NCI-H524 treated with DMSO at 0.1 percent for 48 hours (cell line): ENCODE results near the gene CLIP3.

Experiments
- DNase-seq: peaks from one replicate; lab custom pipeline; 2025; lab: John Stamatoyannopoulos, UW

Gene CLIP3

DNA sequence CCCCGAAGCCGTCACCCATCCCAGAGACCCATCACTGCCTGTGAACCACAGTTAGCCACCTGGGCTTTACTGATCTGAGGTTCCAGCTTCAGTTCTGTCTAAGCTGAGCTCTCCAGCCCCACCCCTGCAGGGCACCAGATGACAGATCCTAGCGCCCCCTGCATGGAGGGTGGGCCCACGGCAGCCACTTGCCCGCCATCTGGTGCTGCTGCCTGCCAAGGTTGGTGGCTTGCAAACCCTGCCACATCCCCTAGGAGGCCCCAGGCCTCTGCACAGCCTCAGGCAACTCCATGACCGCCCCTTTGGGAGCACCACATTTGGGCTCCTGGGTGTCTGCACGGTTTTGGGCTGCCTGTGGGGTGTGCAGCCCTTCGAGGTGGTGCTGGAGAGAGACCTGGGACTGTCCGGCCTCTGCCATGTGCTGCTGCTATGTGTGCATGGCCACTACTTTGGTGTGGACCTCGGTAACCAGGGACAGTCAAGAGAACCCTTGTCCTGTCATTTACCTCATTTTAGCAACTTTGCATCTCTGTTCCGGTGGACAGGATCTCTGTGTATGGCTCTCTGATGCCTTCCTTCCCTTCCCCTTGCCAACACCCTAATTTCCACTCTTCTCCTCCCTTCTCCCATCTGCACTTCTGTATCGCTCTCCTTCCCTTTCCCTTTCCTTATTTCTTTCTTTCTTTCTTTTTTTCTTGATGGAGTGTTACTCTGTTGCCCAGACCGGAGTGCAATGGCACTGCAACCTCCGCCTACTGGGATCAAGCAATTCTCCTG lies 55.0 kb downstream of the CLIP3 start:
- DNase-seq = peak; percentile 80

DNA sequence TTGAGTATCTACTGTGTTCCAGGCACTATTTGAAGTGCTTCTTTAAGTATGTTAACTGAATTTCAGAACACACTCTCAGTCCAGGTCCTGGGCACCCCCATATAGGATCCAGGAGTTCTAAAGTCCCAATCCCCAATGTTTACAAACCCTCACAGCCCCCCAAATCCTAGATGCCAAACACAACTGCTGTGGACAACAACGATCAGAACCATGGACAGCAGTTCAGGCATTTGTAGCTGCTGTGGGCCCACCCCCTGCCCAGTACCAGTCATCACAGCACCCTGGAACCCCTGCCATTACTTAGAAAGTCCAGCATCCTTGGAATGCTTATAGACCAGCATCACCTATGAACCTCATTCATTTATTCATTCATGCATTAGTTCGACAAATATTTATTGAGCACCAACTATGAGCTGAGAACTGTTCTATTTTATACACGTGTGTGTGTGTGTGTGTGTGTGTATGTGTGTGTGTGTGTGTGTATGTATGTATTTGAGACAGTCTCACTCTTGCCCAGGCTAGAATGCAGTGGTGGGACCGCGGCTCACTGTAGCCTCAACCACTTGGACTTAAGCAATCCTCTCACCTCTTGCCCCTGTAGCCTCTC lies 57.0 kb downstream of the CLIP3 start:
- DNase-seq = no peak

DNA sequence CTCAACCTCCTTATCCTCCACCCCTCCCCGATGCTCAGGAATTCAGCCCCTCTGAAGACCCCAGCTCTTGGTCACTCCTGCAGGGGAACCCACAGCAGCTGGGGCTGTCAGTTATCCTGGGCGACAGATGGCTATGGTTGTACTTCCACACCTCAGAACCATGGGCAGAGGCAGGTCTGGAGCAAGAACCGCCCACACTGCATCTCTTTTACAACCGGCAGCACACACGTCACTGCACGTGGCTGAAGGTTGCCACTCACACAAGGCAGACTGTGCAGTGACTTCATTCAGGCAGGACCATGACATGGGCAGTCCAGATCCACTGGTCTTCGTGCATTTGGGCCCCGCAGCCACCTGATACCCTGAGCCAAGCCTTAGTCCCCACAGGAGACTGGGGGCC lies 59.2 kb downstream of the CLIP3 start:
- peak; percentile 83 for DNase-seq

DNA sequence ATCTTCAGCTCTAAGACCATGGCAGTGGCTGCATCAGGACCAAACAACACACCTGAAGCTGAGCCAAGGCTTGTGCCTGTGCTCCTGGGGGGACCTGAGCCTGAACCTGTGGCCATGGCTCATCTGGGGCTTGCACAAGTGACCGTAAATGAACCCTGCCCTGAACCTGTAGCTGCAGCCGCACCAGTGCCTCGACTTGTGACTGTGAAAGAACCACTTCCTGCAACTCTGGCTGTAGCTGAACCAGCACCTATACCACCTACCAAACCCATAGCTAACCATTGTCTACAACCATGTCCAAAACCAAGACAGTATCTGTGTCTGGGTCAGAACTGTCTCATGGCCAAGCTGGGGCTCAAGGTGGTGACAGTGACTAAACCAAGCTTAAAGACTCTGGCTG lies 65.9 kb downstream of the CLIP3 start:
- DNase-seq = no peak
